NB4 (cell line): ENCODE data around the gene C16orf46.
"Not testable (repeated sequence)": the region's sequence is repeated elsewhere in the genome, so short reads cannot be mapped to it uniquely, and the experiment has no call there.

Source experiments
- CTCF ChIP-seq: IDR thresholded peaks from one replicate; pipeline ENCODE4 v1.5.1; 2012; ENCODE audit warnings: low read depth, low read length
- POLR2A ChIP-seq: IDR thresholded peaks from 2 replicates; pipeline ENCODE4 v1.6.1; 2011; ENCODE audit warnings: mild to moderate bottlenecking; ENCODE audit not compliant: insufficient read length; ENCODE audit errors: extremely low read depth

GRCh38 chr16:81109274-81109673 lies 32.2 kb upstream of the C16orf46 start:
- not testable (repeated sequence) for TF ChIP-seq POLR2A, CTCF
